Measurements from ENCODE around the gene ACER1.

ACER1 gene

GRCh38 chr19:6313398-6313969, 19.9 kb downstream of the ACER1 start:
- peaks cover 9% of the 10 kb centered on the region for H3K9me3 Mint-ChIP-seq
- no peaks in the 10 kb centered on the region for H3K27me3 Mint-ChIP-seq (ENCODE audit: low read depth)
- no peak overlapping the region for H3K27ac Mint-ChIP-seq
- no peaks in the 10 kb centered on the region for H3K4me1 Mint-ChIP-seq
- H3K36me3 Mint-ChIP-seq (ENCODE audit: low read depth): no peaks in the 10 kb centered on the region
- TF ChIP-seq CTCF (IDR thresholded peaks at IDR 0.05; ENCODE audit: unreplicated experiment in 3 of 3): no peak
- H3K4me3 Mint-ChIP-seq: no peak overlapping the region

DNA sequence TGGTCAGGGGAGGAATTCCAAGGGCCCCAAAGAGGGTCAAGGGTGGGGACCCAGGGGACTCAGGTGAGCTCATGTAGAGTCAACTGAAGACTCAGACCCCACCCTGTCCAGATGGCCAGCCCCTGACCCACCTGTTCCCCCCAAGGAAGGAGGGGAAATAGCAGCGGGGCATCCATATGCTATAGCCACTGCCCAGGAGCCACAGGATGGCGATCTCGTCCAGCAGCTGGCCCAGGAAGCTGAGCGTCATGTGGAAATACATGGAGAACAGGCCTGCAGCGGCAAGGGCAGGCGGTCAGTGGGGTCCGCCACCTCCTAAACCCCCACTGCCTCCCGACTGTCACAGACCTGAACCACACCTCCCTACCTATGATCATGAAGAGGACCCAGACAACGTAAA, 21.4 kb downstream of the ACER1 start:
- Mint-ChIP-seq H3K27ac (no peak overlapping the region), H3K4me3 (no peak overlapping the region), H3K9me3 (peaks cover 9% of the 10 kb centered on the region), H3K27me3 (ENCODE audit: low read depth) (peaks cover 3% of the 10 kb centered on the region), H3K36me3 (ENCODE audit: low read depth) (no peaks in the 10 kb centered on the region), H3K4me1 (no peaks in the 10 kb centered on the region)
- TF ChIP-seq CTCF (IDR thresholded peaks at IDR 0.05; ENCODE audit: unreplicated experiment in 3 of 3): no peak

DNA sequence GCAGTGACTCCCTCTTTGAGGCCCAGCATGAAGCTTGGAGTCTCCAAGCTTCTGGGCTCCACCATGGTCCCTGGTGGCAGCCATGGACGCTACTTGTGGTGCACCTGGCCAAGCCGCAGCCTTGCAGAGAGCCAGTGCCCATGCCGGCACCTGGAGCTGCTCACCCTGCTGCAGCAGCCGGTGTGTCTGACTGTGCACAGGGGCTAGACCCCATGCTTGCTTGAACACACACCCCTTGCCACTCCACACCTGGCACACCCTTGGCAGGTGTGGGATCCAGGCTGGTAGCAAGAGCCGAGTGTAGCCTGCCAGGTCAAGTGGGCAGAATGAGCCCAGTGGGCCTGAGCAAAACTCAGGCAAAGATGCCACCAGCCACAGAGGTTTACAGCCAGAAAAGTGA, 35.0 kb downstream of the ACER1 start:
- H3K36me3 Mint-ChIP-seq (ENCODE audit: low read depth): peaks cover 4% of the 10 kb centered on the region
- H3K4me3 Mint-ChIP-seq: no peak overlapping the region
- H3K27ac Mint-ChIP-seq: no peak overlapping the region
- peaks cover 13% of the 10 kb centered on the region for H3K27me3 Mint-ChIP-seq (ENCODE audit: low read depth)
- peaks cover 19% of the 10 kb centered on the region for H3K9me3 Mint-ChIP-seq
- no peaks in the 10 kb centered on the region for H3K4me1 Mint-ChIP-seq
- TF ChIP-seq CTCF (IDR thresholded peaks at IDR 0.05; ENCODE audit: unreplicated experiment in 3 of 3): no peak

- no peaks in the 10 kb centered on the region for H3K4me1 Mint-ChIP-seq
- no peak for TF ChIP-seq CTCF (IDR thresholded peaks at IDR 0.05; ENCODE audit: unreplicated experiment in 3 of 3)
- peaks cover 25% of the 10 kb centered on the region for H3K9me3 Mint-ChIP-seq
- H3K4me3 Mint-ChIP-seq: no peak overlapping the region
- peaks cover 7% of the 10 kb centered on the region for H3K36me3 Mint-ChIP-seq (ENCODE audit: low read depth)
- no peak overlapping the region for H3K27ac Mint-ChIP-seq
- H3K27me3 Mint-ChIP-seq (ENCODE audit: low read depth): peaks cover 9% of the 10 kb centered on the region
These were observed 36.2 kb downstream of the ACER1 start for GRCh38 chr19:6297202-6297601.

DNA sequence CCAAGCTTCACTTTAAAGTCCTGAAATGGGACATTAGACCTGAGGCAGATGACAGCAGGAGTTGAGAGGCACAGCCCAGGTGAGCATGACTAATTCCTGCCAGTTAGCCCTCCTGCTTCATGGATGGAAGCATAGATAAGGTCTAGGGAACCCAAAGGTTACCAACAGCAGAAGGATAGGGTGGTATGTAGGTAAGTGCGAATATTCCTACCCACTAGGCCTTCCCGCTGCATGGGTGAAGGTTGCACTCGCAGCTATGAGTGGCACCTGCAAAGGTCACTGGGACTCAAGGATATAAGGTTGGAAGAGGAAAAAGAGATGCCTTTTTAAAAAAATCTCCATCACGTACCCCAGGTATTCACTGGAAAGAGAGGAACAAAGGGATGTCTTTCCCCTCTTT, 41.4 kb downstream of the ACER1 start:
- no peak overlapping the region for H3K4me3 Mint-ChIP-seq

More for the DNA sequence above, 41.4 kb downstream of the ACER1 start:
- peaks cover 14% of the 10 kb centered on the region for H3K36me3 Mint-ChIP-seq (ENCODE audit: low read depth)
- peaks cover 8% of the 10 kb centered on the region for H3K27me3 Mint-ChIP-seq (ENCODE audit: low read depth)
- no peaks in the 10 kb centered on the region for H3K4me1 Mint-ChIP-seq
- TF ChIP-seq CTCF (IDR thresholded peaks at IDR 0.05; ENCODE audit: unreplicated experiment in 3 of 3): no peak
- H3K9me3 Mint-ChIP-seq: peaks cover 68% of the 10 kb centered on the region
- H3K27ac Mint-ChIP-seq: no peak overlapping the region
